HCT116 (cell line): ENCODE measurements around the gene CBFA2T3. TPM values are rescaled to one million over a fixed set of nuclear protein-coding genes. Genes with fewer than 3 reads are reported as not detected.

ENCODE experiments used
- ATAC-seq: fragments of 200-7000 bp; cut with Tn5 transposase; 2 replicates; pipeline ENCODE4 v1.9.1; 2020; ENCODE audit warnings: mild to moderate bottlenecking, moderate library complexity
- BruUV-seq: library from RNA; stranded (reverse); fragments of 400-500 nt; replicated peaks from 2 replicates; lab custom pipeline; 2021; lab: Mats Ljungman, UMichigan
- CTCF ChIA-PET: fragments of 300-600 bp; sonication (Branson Sonifier 250); formaldehyde crosslinking; loops from one replicate; lab custom pipeline; 2021; ENCODE audit warnings: antibody characterized with exemption; lab: Charles Lee
- POLR2A ChIA-PET: fragments of 300-600, 350-600 bp; sonication (Branson Sonifier 250); formaldehyde crosslinking; loops from one replicate; lab custom pipeline; 2021; ENCODE audit warnings: antibody characterized with exemption; lab: Charles Lee
- RAD21 ChIA-PET, 2 experiments: fragments of 300-600 bp; sonication (Branson Sonifier 250); formaldehyde crosslinking; loops; one replicate each; lab custom pipeline; 2023; ENCODE audit warnings: low total read pairs in 2 of 2; ENCODE audit not compliant: uncharacterized antibody in 2 of 2, unreplicated experiment in 2 of 2, low non-redundant PET in 1 of 2; lab: Charles Lee
- DNase-seq: peaks from one replicate; pipeline ENCODE4 v3.0.0-alpha.2; 2010; ENCODE audit warnings: low read depth, low spot score
- H2AFZ ChIP-seq: fragments of 200-600 bp; shearing (Covaris generic), sonication (generic); 2 replicates; pipeline ENCODE4 v1.6.1; 2017; ENCODE audit warnings: low read depth, mixed run types, mixed read lengths, antibody characterized with exemption, low read length; ENCODE audit not compliant: poor library complexity, severe bottlenecking
- H3K27ac ChIP-seq: 2 replicates; pipeline ENCODE4 v1.5.1; 2012; ENCODE audit warnings: low read depth, low read length
- H3K27me3 ChIP-seq: fragments of 200-600 bp; sonication (generic); 2 replicates; pipeline ENCODE4 v1.6.1; 2016; ENCODE audit warnings: mixed run types, low read length, mixed read lengths; ENCODE audit not compliant: insufficient read depth
- H3K36me3 ChIP-seq, 2 experiments: fragments of 200-500 bp in 1 of 2; fragments of 200-600 bp in 1 of 2; sonication (Bioruptor generic) in 1 of 2; sonication (generic) in 1 of 2; 2 replicates each; pipeline versions ENCODE4 v1.5.1 to v1.6.1; 2014 to 2016; ENCODE audit warnings: low read length in 2 of 2, inconsistent platforms in 1 of 2, mixed read lengths in 1 of 2, mixed run types in 1 of 2; ENCODE audit not compliant: insufficient read depth in 2 of 2, control insufficient read depth in 1 of 2
- H3K4me1 ChIP-seq, 2 experiments: fragments of 200-600 bp in 1 of 2; sonication (generic) in 1 of 2; 2 replicates each; pipeline versions ENCODE4 v1.5.1 to v1.6.1; 2012 to 2017; ENCODE audit warnings: low read length in 2 of 2, inconsistent platforms in 1 of 2, mild to moderate bottlenecking in 1 of 2, mixed read lengths in 1 of 2, mixed run types in 1 of 2, moderate library complexity in 1 of 2; ENCODE audit not compliant: insufficient read depth in 2 of 2, control insufficient read depth in 1 of 2
- H3K4me2 ChIP-seq: fragments of 200-600 bp; sonication (generic); 2 replicates; pipeline ENCODE4 v1.6.1; 2017; ENCODE audit warnings: mixed run types, low read length, mixed read lengths
- H3K4me3 ChIP-seq, 2 experiments: fragments of 200-600 bp in 1 of 2; sonication (generic) in 1 of 2; replicated peaks in 1 of 2; 2 replicates each; pipeline ENCODE4 v1.5.1; 2011 to 2016; ENCODE audit warnings: low read length in 2 of 2, control low read depth in 1 of 2, low read depth in 1 of 2, mild to moderate bottlenecking in 1 of 2, mixed read lengths in 1 of 2, mixed run types in 1 of 2
- H3K79me2 ChIP-seq: fragments of 200-600 bp; sonication (generic); 2 replicates; pipeline ENCODE4 v1.6.1; 2017; ENCODE audit warnings: mild to moderate bottlenecking, mixed run types, low read length, moderate library complexity, mixed read lengths; ENCODE audit not compliant: insufficient read depth
- H3K9ac ChIP-seq: fragments of 200-600 bp; sonication (generic); 2 replicates; pipeline ENCODE4 v1.6.1; 2016; ENCODE audit warnings: low read length, mixed read lengths
- H3K9me2 ChIP-seq: fragments of 200-600 bp; sonication (generic), shearing (Covaris generic); 2 replicates; pipeline ENCODE4 v1.6.1; 2017; ENCODE audit warnings: mixed run types, mild to moderate bottlenecking, moderate library complexity; ENCODE audit not compliant: insufficient read depth
- H3K9me3 ChIP-seq, 2 experiments: fragments of 200-500 bp in 1 of 2; fragments of 200-600 bp in 1 of 2; sonication (Bioruptor generic) in 1 of 2; sonication (generic) in 1 of 2; 2 replicates each; pipeline ENCODE4 v1.6.1; 2014 to 2017; ENCODE audit warnings: low read length in 2 of 2, mixed read lengths in 2 of 2, inconsistent platforms in 1 of 2, low read depth in 1 of 2, mild to moderate bottlenecking in 1 of 2, mixed run types in 1 of 2, moderate library complexity in 1 of 2; ENCODE audit not compliant: control insufficient read depth in 1 of 2, insufficient read depth in 1 of 2
- H4K20me1 ChIP-seq: fragments of 200-600 bp; sonication (generic), shearing (Covaris generic); 2 replicates; pipeline ENCODE4 v1.6.1; 2017; ENCODE audit warnings: mixed run types, mild to moderate bottlenecking, moderate library complexity; ENCODE audit not compliant: insufficient read depth
- ATF3 ChIP-seq: IDR thresholded peaks from 2 replicates; pipeline ENCODE4 v1.6.1; 2012
- CBX3 ChIP-seq: IDR thresholded peaks from 2 replicates; pipeline ENCODE4 v1.6.1; 2012; ENCODE audit warnings: low read depth
- CEBPB ChIP-seq: IDR thresholded peaks from 2 replicates; pipeline ENCODE4 v1.6.1; 2012; ENCODE audit warnings: low read depth
- CTCF ChIP-seq, 3 experiments: fragments of 200-600 bp in 1 of 3; sonication (generic) in 1 of 3; IDR thresholded peaks in 2 of 3; conservative IDR thresholded peaks in 1 of 3; 2 replicates each; pipeline ENCODE4 v1.5.1; 2012 to 2017; ENCODE audit warnings: low read depth in 2 of 3, low read length in 2 of 3, antibody characterized with exemption in 1 of 3, borderline replicate concordance in 1 of 3, control low read depth in 1 of 3, mild to moderate bottlenecking in 1 of 3, mixed read lengths in 1 of 3, mixed run types in 1 of 3, moderate library complexity in 1 of 3; ENCODE audit not compliant: insufficient read depth in 1 of 3
- EGR1 ChIP-seq: IDR thresholded peaks from 2 replicates; pipeline ENCODE4 v1.6.1; 2012; ENCODE audit warnings: low read depth
- ELF1 ChIP-seq: IDR thresholded peaks from 2 replicates; pipeline ENCODE4 v1.6.1; 2012; ENCODE audit warnings: low read depth, borderline replicate concordance
- EZH2phosphoT487 ChIP-seq: fragments of 200-600 bp; IDR thresholded peaks from 2 replicates; pipeline ENCODE4 v1.6.1; 2018; ENCODE audit warnings: antibody characterized with exemption, borderline replicate concordance
- FOSL1 ChIP-seq: IDR thresholded peaks from 2 replicates; pipeline ENCODE4 v1.6.1; 2012; ENCODE audit warnings: low read depth
- JUND ChIP-seq: IDR thresholded peaks from 2 replicates; pipeline ENCODE4 v1.6.1; 2012
- MAX ChIP-seq: IDR thresholded peaks from 2 replicates; pipeline ENCODE4 v1.6.1; 2012
- POLR2A ChIP-seq: IDR thresholded peaks from 2 replicates; pipeline ENCODE4 v1.7.0; 2011; ENCODE audit warnings: borderline replicate concordance; ENCODE audit not compliant: insufficient read depth, insufficient read length; ENCODE audit errors: extremely low read depth
- POLR2AphosphoS5 ChIP-seq: IDR thresholded peaks from 2 replicates; pipeline ENCODE4 v1.6.1; 2011; ENCODE audit warnings: mild to moderate bottlenecking, low read depth, low read length, moderate library complexity
- RAD21 ChIP-seq: IDR thresholded peaks from 2 replicates; pipeline ENCODE4 v1.6.1; 2012; ENCODE audit warnings: low read depth, mild to moderate bottlenecking
- REST ChIP-seq: IDR thresholded peaks from 2 replicates; pipeline ENCODE4 v1.6.1; 2012; ENCODE audit warnings: low read depth
- SP1 ChIP-seq: IDR thresholded peaks from 2 replicates; pipeline ENCODE4 v1.6.1; 2012; ENCODE audit warnings: low read depth
- YY1 ChIP-seq: IDR thresholded peaks from 2 replicates; pipeline ENCODE4 v1.6.1; 2011; ENCODE audit warnings: low read length, low read depth, moderate library complexity, mild to moderate bottlenecking; ENCODE audit not compliant: insufficient replicate concordance; ENCODE audit errors: extremely low read depth
- ZNF274 ChIP-seq: fragments of 200-500 bp; sonication (Bioruptor generic); IDR thresholded peaks from 2 replicates; pipeline ENCODE4 v1.6.1; 2014; ENCODE audit warnings: mild to moderate bottlenecking, low read depth, low read length, inconsistent platforms
- intact Hi-C: fragments of 100-400 bp; cut with micrococcal nuclease; formaldehyde crosslinking; loops from 2 replicates; pipeline ENCODE4 v1.10.0; 2022
- total RNA-seq: library from RNA; stranded (reverse); gene quantifications from one replicate; pipeline ENCODE4 v1.2.1, GENCODE V29; 2021; ENCODE audit not compliant: unreplicated experiment

CBFA2T3 gene
- total RNA-seq, 1 experiment from 2014 or later, result 19.1 TPM

GRCh38 chr16:88951501-88951900 is 25.5 kb downstream of the CBFA2T3 start:
- POLR2A ChIA-PET, result no interaction called here

More at GRCh38 chr16:88951501-88951900, 25.5 kb downstream of the CBFA2T3 start:
- peak; percentile 47; the same call in 1 of the 2 replicates for ATAC-seq
- CTCF ChIA-PET, result interaction anchor here (1.6 kb wide), 1 partner anchor 10 kb away, joined by 4 read pairs; no protein-coding TSS in a partner anchor
- no peak overlapping the region for H2AFZ ChIP-seq
- H3K27me3 ChIP-seq, result no peaks in the 10 kb centered on the region
- no peak for DNase-seq
- H3K9me3 ChIP-seq, result no peaks in the 10 kb centered on the region
- H3K27ac ChIP-seq, result no peak overlapping the region
- TF ChIP-seq MAX (no peak), ATF3 (no peak), JUND (no peak), FOSL1 (no peak), ZNF274 (no peak), ELF1 (no peak), CBX3 (no peak), POLR2AphosphoS5 (no peak), CEBPB (no peak), EGR1 (no peak), RAD21 (no peak), YY1 (no peak), SP1 (no peak), EZH2phosphoT487 (no peak), CTCF (IDR thresholded peaks at IDR 0.05 in 2 of 3, conservative IDR thresholded peaks at IDR 0.05 in 1 of 3; ENCODE audit: borderline replicate concordance in 1 of 3, insufficient read depth in 1 of 3, low read depth in 2 of 3, low read length in 2 of 3) (no peak), POLR2A (no peak), REST (no peak)
- TF ChIP-seq, all 23 proteins: peak for 0
- H3K4me2 ChIP-seq, result no peak overlapping the region
- no peaks in the 10 kb centered on the region for H3K9me2 ChIP-seq
- no peaks in the 10 kb centered on the region for H3K4me1 ChIP-seq
- intact Hi-C loops, result no loop called here
- H3K4me3 ChIP-seq, result no peak overlapping the region
- no peaks in the 10 kb centered on the region for H4K20me1 ChIP-seq
- no TSS peak for BruUV-seq
- no peaks in the 10 kb centered on the region for H3K79me2 ChIP-seq
- H3K9ac ChIP-seq, result no peak overlapping the region
- H3K36me3 ChIP-seq, result no peaks in the 10 kb centered on the region
- RAD21 ChIA-PET, result no interaction called here
